Smooth muscle cell (in vitro differentiated cells): ENCODE measurements around the gene TMC5. TPM values are rescaled to one million over a fixed set of nuclear protein-coding genes. Genes with fewer than 3 reads are reported as not detected.

Experiments
- DNase-seq: peaks from one replicate; lab custom pipeline; 2025; ENCODE audit not compliant: unreplicated experiment; lab: John Stamatoyannopoulos, UW
- H2AFZ ChIP-seq: fragments of 200-600 bp; sonication (generic); 2 replicates; pipeline ENCODE4 v1.6.0; 2016; ENCODE audit warnings: antibody characterized with exemption, low read depth, mild to moderate bottlenecking
- H3F3A ChIP-seq: fragments of 200-600 bp; sonication (generic); 2 replicates; pipeline ENCODE4 v1.6.0; 2017; ENCODE audit warnings: antibody characterized with exemption, low read depth
- H3K27ac ChIP-seq: fragments of 200-600 bp; sonication (generic); 2 replicates; pipeline ENCODE4 v1.5.1; 2016; ENCODE audit warnings: low read depth, mild to moderate bottlenecking
- H3K27me3 ChIP-seq: fragments of 200-600 bp; sonication (generic); 2 replicates; pipeline ENCODE4 v1.6.1; 2016; ENCODE audit warnings: low read depth, mild to moderate bottlenecking
- H3K36me3 ChIP-seq: fragments of 200-600 bp; sonication (generic); 2 replicates; pipeline ENCODE4 v1.5.1; 2016; ENCODE audit warnings: low read depth
- H3K4me1 ChIP-seq: fragments of 200-600 bp; sonication (generic); 2 replicates; pipeline ENCODE4 v1.5.1; 2016; ENCODE audit warnings: low read depth
- H3K4me2 ChIP-seq: fragments of 200-600 bp; sonication (generic); 2 replicates; pipeline ENCODE4 v1.6.0; 2016; ENCODE audit warnings: mild to moderate bottlenecking
- H3K4me3 ChIP-seq: fragments of 200-600 bp; sonication (generic); 2 replicates; pipeline ENCODE4 v1.5.1; 2016; ENCODE audit warnings: mild to moderate bottlenecking
- H3K79me2 ChIP-seq: fragments of 200-600 bp; sonication (generic); 2 replicates; pipeline ENCODE4 v1.6.0; 2016; ENCODE audit warnings: low read depth, mild to moderate bottlenecking
- H3K9ac ChIP-seq: fragments of 200-600 bp; sonication (generic); 2 replicates; pipeline ENCODE4 v1.6.0; 2016; ENCODE audit warnings: low read depth
- H3K9me3 ChIP-seq: fragments of 200-600 bp; sonication (generic); replicated peaks from 2 replicates; pipeline ENCODE4 v1.5.1; 2016; ENCODE audit warnings: low read depth
- H4K20me1 ChIP-seq: fragments of 200-600 bp; sonication (generic); 2 replicates; pipeline ENCODE4 v1.6.0; 2016; ENCODE audit warnings: low read depth
- whole genome bisulfite sequencing: methylation state at CpG from one replicate; pipeline ENCODE4 v1.1.7; 2016; ENCODE audit warnings: low lambda C conversion rate; 5-methylcytosine and 5-hydroxymethylcytosine counted together
- polyA plus RNA-seq: library from polyadenylated mRNA; unstranded; fragments of >200 nt; fragmentation: Nextera tagmentation; extraction: Ambion mirVana; gene quantifications from 2 replicates; pipeline ENCODE4 v1.2.1, GENCODE V29; 2016
- total RNA-seq: library from RNA; depleted of rRNA; stranded (reverse); fragments of >200 nt; gene quantifications from 2 replicates; pipeline ENCODE4 v1.2.3, GENCODE V29; 2014
- TF ChIP-seq, protein P1 (sequence below): fragments of 200-600 bp; sonication (generic); IDR thresholded peaks from 2 replicates; pipeline ENCODE4 v1.5.1; 2017; ENCODE audit warnings: borderline replicate concordance, mild to moderate bottlenecking, antibody characterized with exemption; ENCODE audit not compliant: insufficient read depth, poor library complexity, severe bottlenecking

TMC5 gene
- total and polyA plus RNA-seq, 2 experiments from 2014 or later = 0.18 TPM; not detected in 1

GRCh38 chr16:19431636-19432340, 14.1 kb downstream of the TMC5 start:
- Histone ChIP-seq H3K9ac (no peak overlapping the region), H3K79me2 (no peaks in the 10 kb centered on the region), H3K27me3 (no peaks in the 10 kb centered on the region), H3K27ac (no peak overlapping the region), H3K4me1 (no peaks in the 10 kb centered on the region), H3K4me3 (no peak overlapping the region), H2AFZ (no peak overlapping the region), H3K36me3 (no peaks in the 10 kb centered on the region), H3K9me3 (no peaks in the 10 kb centered on the region), H3F3A (no peaks in the 10 kb centered on the region), H4K20me1 (no peaks in the 10 kb centered on the region), H3K4me2 (no peak overlapping the region)
- no peak for DNase-seq
- 84% methylated on average over 6 of the region's 6 CpGs for WGBS
- TF ChIP-seq, protein P1, sequence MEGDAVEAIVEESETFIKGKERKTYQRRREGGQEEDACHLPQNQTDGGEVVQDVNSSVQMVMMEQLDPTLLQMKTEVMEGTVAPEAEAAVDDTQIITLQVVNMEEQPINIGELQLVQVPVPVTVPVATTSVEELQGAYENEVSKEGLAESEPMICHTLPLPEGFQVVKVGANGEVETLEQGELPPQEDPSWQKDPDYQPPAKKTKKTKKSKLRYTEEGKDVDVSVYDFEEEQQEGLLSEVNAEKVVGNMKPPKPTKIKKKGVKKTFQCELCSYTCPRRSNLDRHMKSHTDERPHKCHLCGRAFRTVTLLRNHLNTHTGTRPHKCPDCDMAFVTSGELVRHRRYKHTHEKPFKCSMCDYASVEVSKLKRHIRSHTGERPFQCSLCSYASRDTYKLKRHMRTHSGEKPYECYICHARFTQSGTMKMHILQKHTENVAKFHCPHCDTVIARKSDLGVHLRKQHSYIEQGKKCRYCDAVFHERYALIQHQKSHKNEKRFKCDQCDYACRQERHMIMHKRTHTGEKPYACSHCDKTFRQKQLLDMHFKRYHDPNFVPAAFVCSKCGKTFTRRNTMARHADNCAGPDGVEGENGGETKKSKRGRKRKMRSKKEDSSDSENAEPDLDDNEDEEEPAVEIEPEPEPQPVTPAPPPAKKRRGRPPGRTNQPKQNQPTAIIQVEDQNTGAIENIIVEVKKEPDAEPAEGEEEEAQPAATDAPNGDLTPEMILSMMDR = no peak

DNA sequence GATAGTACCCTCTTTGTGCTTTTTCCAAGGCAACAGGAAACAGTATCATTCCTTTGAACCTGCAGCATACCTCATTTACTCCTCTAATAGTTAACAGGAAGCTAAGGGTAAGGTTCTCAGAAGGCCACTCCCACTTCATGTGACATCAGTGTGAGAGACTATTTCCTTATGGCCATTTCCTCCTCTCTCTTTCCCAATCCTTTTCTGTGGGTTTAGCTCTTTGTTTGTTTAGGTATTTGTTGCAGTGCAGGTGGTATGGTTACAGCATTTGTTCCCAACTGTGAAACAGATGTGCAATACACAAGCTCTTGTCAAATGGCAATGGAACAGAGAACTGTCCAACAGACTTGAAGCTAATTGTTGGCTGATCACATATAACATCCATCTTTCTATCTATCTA, 14.7 kb downstream of the TMC5 start:
- no peak for DNase-seq

DNA sequence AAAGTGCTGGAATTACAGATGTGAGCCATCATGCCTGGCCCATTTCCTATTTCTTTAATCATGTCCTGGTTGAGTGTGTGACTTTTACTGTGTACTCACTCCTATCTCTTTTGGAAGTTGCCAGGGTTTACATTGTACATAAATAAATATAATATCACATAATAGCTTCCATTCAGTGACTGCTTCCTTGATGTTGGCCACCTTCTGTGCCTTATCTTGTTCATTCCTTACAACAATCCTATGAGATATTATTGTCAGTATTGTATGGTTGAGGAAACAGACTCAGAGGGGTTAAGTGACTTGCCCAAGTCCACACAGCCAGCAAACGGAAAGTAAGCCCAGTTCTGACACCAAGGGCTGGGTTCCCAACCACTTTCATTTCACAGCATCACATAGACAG, 16.9 kb downstream of the TMC5 start:
- Histone ChIP-seq H3K36me3 (no peaks in the 10 kb centered on the region), H3K4me3 (no peak overlapping the region), H3K27me3 (no peaks in the 10 kb centered on the region), H3F3A (no peaks in the 10 kb centered on the region), H3K4me2 (no peak overlapping the region), H2AFZ (no peak overlapping the region), H3K79me2 (no peaks in the 10 kb centered on the region), H3K9ac (no peak overlapping the region), H3K27ac (no peak overlapping the region), H3K4me1 (no peaks in the 10 kb centered on the region), H3K9me3 (no peaks in the 10 kb centered on the region), H4K20me1 (no peaks in the 10 kb centered on the region)
- WGBS = 86% methylated on average over 1 of the region's 1 CpG
- DNase-seq = no peak
- TF ChIP-seq, protein P1 = no peak

More for the DNA sequence above, 14.7 kb downstream of the TMC5 start:
- H3K9ac ChIP-seq = no peak overlapping the region
- H3K4me1 ChIP-seq = no peaks in the 10 kb centered on the region
- H2AFZ ChIP-seq = no peak overlapping the region
- H3K36me3 ChIP-seq = no peaks in the 10 kb centered on the region
- H4K20me1 ChIP-seq = no peaks in the 10 kb centered on the region
- no peak overlapping the region for H3K27ac ChIP-seq
- TF ChIP-seq, protein P1 = no peak
- no peaks in the 10 kb centered on the region for H3K79me2 ChIP-seq
- H3K27me3 ChIP-seq = no peaks in the 10 kb centered on the region
- H3K4me3 ChIP-seq = no peak overlapping the region
- no peaks in the 10 kb centered on the region for H3F3A ChIP-seq
- no peak overlapping the region for H3K4me2 ChIP-seq
- H3K9me3 ChIP-seq = no peaks in the 10 kb centered on the region

- no peak overlapping the region for H3K27ac ChIP-seq
- WGBS = 94% methylated on average over 1 of the region's 1 CpG
Measured at GRCh38 chr16:19436540-19436939, 18.9 kb downstream of the TMC5 start.

More at GRCh38 chr16:19436540-19436939, 18.9 kb downstream of the TMC5 start:
- no peaks in the 10 kb centered on the region for H3K27me3 ChIP-seq
- H3K9me3 ChIP-seq = no peaks in the 10 kb centered on the region
- no peak for DNase-seq
- H3K4me2 ChIP-seq = no peak overlapping the region
- no peak overlapping the region for H3K4me3 ChIP-seq
- H3F3A ChIP-seq = no peaks in the 10 kb centered on the region
- H3K4me1 ChIP-seq = no peaks in the 10 kb centered on the region
- TF ChIP-seq, protein P1 = no peak
- H4K20me1 ChIP-seq = no peaks in the 10 kb centered on the region
- no peaks in the 10 kb centered on the region for H3K36me3 ChIP-seq
- H3K79me2 ChIP-seq = no peaks in the 10 kb centered on the region
- no peak overlapping the region for H3K9ac ChIP-seq
- H2AFZ ChIP-seq = no peak overlapping the region
